Measurements from ENCODE around the gene TEC. TPM values are rescaled to one million over a fixed set of nuclear protein-coding genes. Genes with fewer than 3 reads are reported as not detected.

TEC gene
- total and polyA plus RNA-seq, 2 experiments from 2014 or later: 3.2 to 4.0 TPM

GRCh38 chr4:48138511-48138910 lies 131.1 kb downstream of the TEC start:
- no peak overlapping the region for H3K27ac ChIP-seq
- no peak for TF ChIP-seq CTCF (IDR thresholded peaks at IDR 0.05; ENCODE audit: low read depth, low read length)
- DNase-seq (ENCODE audit: low read depth in 1 of 2, low spot score in 1 of 2): no peak
- no peaks in the 10 kb centered on the region for H3K27me3 ChIP-seq
- no peaks in the 10 kb centered on the region for H3K36me3 ChIP-seq
- no peak overlapping the region for H3K4me3 ChIP-seq
- no peaks in the 10 kb centered on the region for H3K4me1 ChIP-seq (ENCODE audit: low read depth)
- no peaks in the 10 kb centered on the region for H3K9me3 ChIP-seq (ENCODE audit: low read depth)

- no peaks in the 10 kb centered on the region for H3K27me3 ChIP-seq
- H3K9me3 ChIP-seq (ENCODE audit: low read depth): no peaks in the 10 kb centered on the region
- no peak overlapping the region for H3K4me3 ChIP-seq
- no peaks in the 10 kb centered on the region for H3K36me3 ChIP-seq
- H3K4me1 ChIP-seq (ENCODE audit: low read depth): no peaks in the 10 kb centered on the region
- DNase-seq (ENCODE audit: low read depth in 1 of 2, low spot score in 1 of 2): no peak
- TF ChIP-seq CTCF (IDR thresholded peaks at IDR 0.05; ENCODE audit: low read depth, low read length): no peak
- no peak overlapping the region for H3K27ac ChIP-seq
These were observed 131.8 kb downstream of the TEC start for GRCh38 chr4:48137846-48138245.

DNA sequence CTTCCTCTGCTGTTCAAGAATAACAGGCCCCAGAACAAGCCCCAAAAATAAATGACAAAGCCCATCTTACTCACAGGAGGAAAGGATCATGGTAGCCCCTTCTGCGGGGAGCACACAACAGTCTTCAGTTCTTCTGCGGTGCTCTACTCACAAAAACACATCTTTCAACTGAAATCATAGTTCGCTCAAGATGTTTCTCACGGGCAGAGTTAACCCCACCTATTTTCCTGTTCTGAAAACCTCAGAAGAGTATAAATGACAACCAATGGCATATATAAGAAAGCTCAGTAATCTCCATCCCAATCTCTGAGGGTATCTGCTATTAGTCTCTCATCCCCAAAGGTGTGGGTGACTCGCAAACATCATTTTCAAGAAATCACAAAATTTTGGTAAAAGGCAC lies 135.6 kb downstream of the TEC start, which contains the start of gene TXK:
Gene TXK (minus strand): TSS at position 170 of the 400 bp plus-strand sequence. CDS start 80 bp downstream, at position 90.
- H3K27me3 ChIP-seq: no peaks in the 10 kb centered on the region
- H3K36me3 ChIP-seq: no peaks in the 10 kb centered on the region
- no peak within 1 kb of the TSS for H3K27ac ChIP-seq
- TF ChIP-seq CTCF (IDR thresholded peaks at IDR 0.05; ENCODE audit: low read depth, low read length): no peak
- no peak for DNase-seq (ENCODE audit: low read depth in 1 of 2, low spot score in 1 of 2)
- H3K4me3 ChIP-seq: no peak within 1 kb of the TSS
- H3K9me3 ChIP-seq (ENCODE audit: low read depth): no peaks in the 10 kb centered on the region
- peaks cover 6% of the 10 kb centered on the region for H3K4me1 ChIP-seq (ENCODE audit: low read depth)

DNA sequence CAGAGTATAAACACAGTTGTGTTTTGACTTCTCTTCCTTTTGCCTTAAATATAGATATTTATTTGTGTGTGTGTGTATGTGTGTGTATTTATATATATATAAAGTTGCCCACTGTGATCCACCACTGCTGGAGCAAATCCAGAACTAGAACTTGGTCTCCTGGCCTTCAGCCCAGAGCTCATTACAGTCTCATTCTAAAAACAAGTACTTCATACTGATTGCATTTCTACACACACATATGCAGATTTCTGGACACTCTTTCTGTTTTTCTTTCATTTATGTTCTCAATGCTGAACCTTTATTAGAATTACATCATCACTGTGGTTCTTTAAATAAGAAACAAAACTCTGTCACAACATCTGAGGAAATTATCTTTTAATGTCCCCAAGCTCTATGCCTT lies 136.0 kb downstream of the TEC start:
- TF ChIP-seq CTCF (IDR thresholded peaks at IDR 0.05; ENCODE audit: low read depth, low read length): no peak
- Histone ChIP-seq H3K36me3 (no peaks in the 10 kb centered on the region), H3K27me3 (no peaks in the 10 kb centered on the region), H3K4me1 (ENCODE audit: low read depth) (peaks cover 6% of the 10 kb centered on the region), H3K4me3 (no peak overlapping the region), H3K9me3 (ENCODE audit: low read depth) (no peaks in the 10 kb centered on the region), H3K27ac (no peak overlapping the region)
- DNase-seq (ENCODE audit: low read depth in 1 of 2, low spot score in 1 of 2): peak in 1 of 2 donors; percentile 27

- TF ChIP-seq CTCF (IDR thresholded peaks at IDR 0.05; ENCODE audit: low read depth, low read length): no peak
- no peak for DNase-seq (ENCODE audit: low read depth in 1 of 2, low spot score in 1 of 2)
- H3K4me1 ChIP-seq (ENCODE audit: low read depth): peaks cover 19% of the 10 kb centered on the region
These were observed 137.9 kb downstream of the TEC start for GRCh38 chr4:48131736-48132135.

DNA sequence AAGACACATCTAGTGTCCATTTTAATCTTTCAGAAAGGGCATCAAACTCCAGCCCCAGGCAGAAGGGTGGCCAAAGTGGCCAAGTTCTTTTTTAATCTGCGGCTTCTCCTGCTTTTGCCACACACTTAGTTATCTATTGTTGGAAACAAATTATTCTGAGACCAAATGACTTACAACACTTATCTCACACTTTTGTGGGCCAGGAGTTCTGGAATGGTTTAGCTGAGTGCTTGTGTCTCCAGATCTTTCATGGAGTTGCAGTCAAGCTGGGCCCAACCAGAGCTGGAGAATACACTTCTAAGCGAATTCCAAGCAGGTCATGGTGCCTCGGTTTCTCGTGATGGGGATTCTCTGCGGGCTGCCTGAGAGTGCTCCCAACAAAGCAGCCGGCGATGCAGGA lies 139.5 kb downstream of the TEC start:
- Histone ChIP-seq H3K9me3 (ENCODE audit: low read depth) (no peaks in the 10 kb centered on the region), H3K4me3 (no peak overlapping the region), H3K27me3 (no peaks in the 10 kb centered on the region), H3K27ac (no peak overlapping the region), H3K36me3 (no peaks in the 10 kb centered on the region), H3K4me1 (ENCODE audit: low read depth) (peaks cover 19% of the 10 kb centered on the region)
- DNase-seq (ENCODE audit: low read depth in 1 of 2, low spot score in 1 of 2): no peak
- no peak for TF ChIP-seq CTCF (IDR thresholded peaks at IDR 0.05; ENCODE audit: low read depth, low read length)

More at GRCh38 chr4:48131736-48132135, 137.9 kb downstream of the TEC start:
- Histone ChIP-seq H3K4me3 (no peak overlapping the region), H3K9me3 (ENCODE audit: low read depth) (no peaks in the 10 kb centered on the region), H3K36me3 (no peaks in the 10 kb centered on the region), H3K27me3 (no peaks in the 10 kb centered on the region), H3K27ac (no peak overlapping the region)
